Activated T-helper 2 cell treated with anti-CD3 and anti-CD28 coated beads, Interferon-gamma antibody, Interleukin-2, Interleukin-4, amounts not matched to agents 10 μg/mL and 5 μg/mL and 100 μg/mL, durations not matched to agents 14 hours and 24 hours and 36 hours (primary cell): ENCODE data around the gene GABRB3. TPM values are rescaled to one million over a fixed set of nuclear protein-coding genes. Genes with fewer than 3 reads are reported as not detected.

Experiments
- DNase-seq: peaks from one replicate; pipeline ENCODE4 v3.0.0; 2021; ENCODE audit warnings: low spot score
- H3K27ac Mint-ChIP-seq: one replicate; pipeline ENCODE4 v1.8.0; 2021; ENCODE audit warnings: mixed read lengths
- H3K27me3 Mint-ChIP-seq: one replicate; pipeline ENCODE4 v1.8.0; 2021; ENCODE audit warnings: low read depth, mixed read lengths
- H3K36me3 Mint-ChIP-seq: one replicate; pipeline ENCODE4 v1.8.0; 2021; ENCODE audit warnings: low read depth, mixed read lengths
- H3K4me1 Mint-ChIP-seq: one replicate; pipeline ENCODE4 v1.8.0; 2021; ENCODE audit warnings: low read depth, mixed read lengths
- H3K4me3 Mint-ChIP-seq: one replicate; pipeline ENCODE4 v1.8.0; 2021; ENCODE audit warnings: low read depth, mild to moderate bottlenecking, moderate library complexity, mixed read lengths
- H3K9me3 Mint-ChIP-seq: one replicate; pipeline ENCODE4 v1.8.0; 2021; ENCODE audit warnings: mixed read lengths
- intact Hi-C: fragments of 100-400 bp; cut with micrococcal nuclease; formaldehyde crosslinking; loops from one replicate; pipeline ENCODE4 v1.15.1; 2023
- total RNA-seq: library from RNA; stranded (reverse); gene quantifications from 2 replicates; pipeline ENCODE4 v1.2.3, GENCODE V29; 2022

Gene GABRB3
- total RNA-seq, 1 donor from 2014 or later = not detected

DNA sequence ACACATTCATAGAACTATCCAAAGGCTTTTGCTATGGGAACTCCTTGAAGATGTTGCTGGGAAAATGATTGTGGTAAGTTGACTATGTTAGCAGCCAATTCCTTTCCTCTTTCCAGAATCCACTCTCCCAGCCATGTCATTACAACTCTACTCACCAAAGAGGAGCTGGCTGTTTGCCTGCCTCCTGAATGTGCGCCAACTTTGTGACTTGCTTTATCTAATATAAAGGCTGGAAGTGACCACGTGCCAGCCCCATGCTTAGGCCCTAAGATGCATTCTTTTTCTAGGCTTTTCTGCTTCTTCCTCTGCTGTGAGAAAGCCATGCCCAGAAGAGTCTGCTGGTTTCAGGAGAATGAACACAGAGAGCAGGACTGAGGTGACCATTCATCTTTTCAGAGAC, 182.2 kb downstream of the GABRB3 start:
- intact Hi-C loops = no loop called here
- H3K9me3 Mint-ChIP-seq = peaks cover 57% of the 10 kb centered on the region
- H3K36me3 Mint-ChIP-seq = no peaks in the 10 kb centered on the region
- no peaks in the 10 kb centered on the region for H3K27me3 Mint-ChIP-seq
- DNase-seq = no peak
- H3K27ac Mint-ChIP-seq = no peak overlapping the region
- no peak overlapping the region for H3K4me3 Mint-ChIP-seq
- H3K4me1 Mint-ChIP-seq = no peaks in the 10 kb centered on the region

DNA sequence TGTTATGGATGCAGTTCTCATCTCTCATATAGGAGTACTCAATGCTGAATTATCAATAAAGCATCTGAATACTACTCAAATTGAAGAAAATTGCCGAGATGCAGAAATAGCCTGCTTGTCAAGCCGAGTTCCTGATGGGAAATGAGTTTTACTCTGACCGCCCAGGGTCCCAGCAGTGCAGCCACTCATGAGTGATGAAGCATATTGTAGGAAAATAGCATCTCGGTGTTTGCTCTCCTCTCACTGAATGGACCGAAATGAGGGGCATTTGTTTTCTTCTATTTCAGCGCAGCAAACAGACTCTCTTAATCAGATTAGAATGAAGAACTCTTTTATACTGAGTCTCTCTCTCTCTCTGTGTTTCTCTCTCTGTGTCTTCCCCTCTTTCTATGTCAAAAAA, 190.0 kb downstream of the GABRB3 start:
- Mint-ChIP-seq H3K27me3 (no peaks in the 10 kb centered on the region), H3K36me3 (no peaks in the 10 kb centered on the region), H3K4me3 (no peak overlapping the region), H3K9me3 (peaks cover 67% of the 10 kb centered on the region), H3K4me1 (no peaks in the 10 kb centered on the region), H3K27ac (no peak overlapping the region)
- DNase-seq = no peak
- intact Hi-C loops = no loop called here

DNA sequence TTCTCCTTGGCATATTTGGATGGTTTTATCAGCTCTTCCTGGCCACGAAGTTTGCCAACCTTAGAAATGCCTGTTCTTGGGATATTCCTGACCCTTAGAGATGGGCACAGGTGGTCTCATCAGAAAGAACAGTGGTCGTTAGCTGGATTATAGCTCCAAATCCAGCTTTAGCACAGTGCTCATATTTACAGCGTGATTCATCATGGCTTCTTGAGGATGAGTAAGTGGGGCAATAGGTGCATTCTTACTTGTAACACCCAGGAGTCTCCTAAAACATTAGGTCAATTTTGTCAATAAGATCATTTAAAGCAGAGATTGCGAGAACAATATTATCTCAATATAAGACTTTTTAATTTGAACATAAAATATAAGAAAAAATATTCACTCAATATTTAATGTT, 191.9 kb downstream of the GABRB3 start:
- Mint-ChIP-seq H3K4me3 (no peak overlapping the region), H3K4me1 (no peaks in the 10 kb centered on the region), H3K9me3 (peaks cover 61% of the 10 kb centered on the region), H3K36me3 (no peaks in the 10 kb centered on the region), H3K27me3 (no peaks in the 10 kb centered on the region), H3K27ac (no peak overlapping the region)
- intact Hi-C loops = no loop called here
- no peak for DNase-seq

DNA sequence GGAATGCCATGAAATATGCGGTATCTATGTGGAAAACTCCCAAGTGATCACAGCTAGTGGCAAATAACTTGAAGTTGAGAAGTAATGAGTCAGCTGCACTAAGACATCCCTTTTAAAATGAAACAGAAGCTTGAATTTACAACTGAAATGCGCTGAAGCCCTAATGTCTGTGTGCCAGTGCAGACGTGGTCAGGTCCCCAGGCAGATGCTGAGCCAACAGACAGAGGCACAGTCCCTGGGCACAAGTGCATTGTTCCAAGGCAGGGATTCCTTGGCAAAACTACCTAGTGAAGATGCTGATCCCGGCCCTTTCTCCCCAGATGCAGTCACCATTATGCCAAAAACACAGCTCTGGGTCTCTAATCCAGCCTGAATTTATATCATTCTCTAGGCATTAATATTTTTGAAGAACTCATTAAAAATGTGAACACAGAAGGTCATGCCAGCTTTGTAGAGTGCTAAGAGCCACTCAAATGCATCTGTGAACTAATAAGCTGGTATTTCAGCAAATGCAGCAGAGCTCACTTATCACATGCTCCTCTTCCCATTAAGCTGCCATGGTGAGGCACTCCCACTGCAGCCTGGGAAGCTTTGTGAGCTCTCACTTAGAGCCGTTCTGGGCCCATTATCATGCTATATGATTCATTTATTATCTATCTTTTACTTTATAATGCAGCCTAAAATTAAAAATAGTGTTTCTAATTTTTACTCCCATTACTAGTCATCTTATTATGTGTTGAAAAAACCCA, 200.1 kb downstream of the GABRB3 start:
- no peaks in the 10 kb centered on the region for H3K36me3 Mint-ChIP-seq
- H3K27me3 Mint-ChIP-seq = no peaks in the 10 kb centered on the region
- no peaks in the 10 kb centered on the region for H3K4me1 Mint-ChIP-seq
- no peak for DNase-seq
- intact Hi-C loops = no loop called here
- no peak overlapping the region for H3K4me3 Mint-ChIP-seq
- peaks cover 41% of the 10 kb centered on the region for H3K9me3 Mint-ChIP-seq
- H3K27ac Mint-ChIP-seq = no peak overlapping the region

DNA sequence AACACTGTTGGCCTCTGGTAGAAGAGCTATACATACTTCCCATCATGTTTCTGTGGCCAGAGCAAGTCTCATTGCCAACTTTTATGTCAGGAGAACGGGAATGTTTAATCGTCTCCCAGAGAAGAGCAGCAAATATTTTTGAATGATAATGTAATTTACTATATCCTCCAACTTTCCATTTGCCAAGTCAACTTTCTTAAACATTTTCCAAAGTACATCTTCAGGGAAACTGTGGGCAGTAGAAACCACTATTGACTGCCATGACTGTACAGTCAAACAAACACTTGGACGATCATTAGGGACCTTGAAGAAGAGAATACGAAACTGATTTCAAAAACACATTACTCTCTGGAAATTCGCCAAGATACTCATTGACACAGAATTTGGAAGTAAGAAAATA, 201.5 kb downstream of the GABRB3 start:
- no peak for DNase-seq
- no peaks in the 10 kb centered on the region for H3K36me3 Mint-ChIP-seq
- H3K27ac Mint-ChIP-seq = no peak overlapping the region
- H3K9me3 Mint-ChIP-seq = peaks cover 42% of the 10 kb centered on the region
- intact Hi-C loops = no loop called here
- no peaks in the 10 kb centered on the region for H3K4me1 Mint-ChIP-seq
- no peaks in the 10 kb centered on the region for H3K27me3 Mint-ChIP-seq
- H3K4me3 Mint-ChIP-seq = no peak overlapping the region

DNA sequence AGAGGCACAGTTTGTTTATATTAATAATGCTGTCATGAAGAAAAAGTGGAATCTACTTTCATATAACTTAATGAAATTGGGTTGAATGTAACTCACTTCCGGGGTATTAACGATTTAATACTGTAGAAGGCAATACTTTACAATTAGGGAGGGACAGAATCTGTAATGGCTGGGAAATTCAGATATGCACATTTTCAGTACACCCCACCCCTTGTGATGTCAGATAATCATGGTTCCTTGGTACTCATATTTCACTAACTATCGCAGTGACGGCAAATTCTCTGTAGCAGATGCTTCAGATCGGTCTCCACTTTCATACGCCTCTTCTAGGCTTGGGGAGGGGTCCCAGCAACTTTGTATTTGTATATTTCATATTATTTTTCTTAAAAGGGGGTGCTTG, 207.3 kb downstream of the GABRB3 start:
- no peaks in the 10 kb centered on the region for H3K36me3 Mint-ChIP-seq
- intact Hi-C loops = no loop called here
- H3K4me3 Mint-ChIP-seq = no peak overlapping the region
- H3K27me3 Mint-ChIP-seq = no peaks in the 10 kb centered on the region
- H3K9me3 Mint-ChIP-seq = peaks cover 34% of the 10 kb centered on the region
- H3K4me1 Mint-ChIP-seq = no peaks in the 10 kb centered on the region
- DNase-seq = no peak
- no peak overlapping the region for H3K27ac Mint-ChIP-seq

DNA sequence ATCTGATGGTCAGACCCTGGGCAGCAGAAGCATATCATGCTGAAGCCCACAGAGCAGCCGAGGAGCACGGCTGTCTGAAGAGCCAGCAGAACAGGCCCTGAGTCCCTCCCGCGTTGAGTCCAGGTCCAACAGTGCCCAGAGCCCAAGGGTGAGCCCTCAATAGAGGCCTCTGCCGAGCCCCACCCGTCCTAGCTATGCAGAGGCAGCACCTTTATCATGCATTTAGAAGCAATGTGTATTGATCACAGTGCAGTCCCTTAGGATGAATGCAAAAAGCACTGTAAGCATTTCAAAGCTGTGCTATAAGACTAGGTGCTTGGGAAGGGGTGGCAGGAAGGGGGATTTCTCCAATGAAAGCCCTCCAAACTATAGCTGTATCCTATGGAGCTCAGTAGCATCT, 208.5 kb downstream of the GABRB3 start:
- Mint-ChIP-seq H3K27ac (no peak overlapping the region), H3K4me3 (no peak overlapping the region), H3K9me3 (peaks cover 33% of the 10 kb centered on the region), H3K27me3 (no peaks in the 10 kb centered on the region), H3K36me3 (no peaks in the 10 kb centered on the region), H3K4me1 (no peaks in the 10 kb centered on the region)
- no peak for DNase-seq
- intact Hi-C loops = no loop called here

DNA sequence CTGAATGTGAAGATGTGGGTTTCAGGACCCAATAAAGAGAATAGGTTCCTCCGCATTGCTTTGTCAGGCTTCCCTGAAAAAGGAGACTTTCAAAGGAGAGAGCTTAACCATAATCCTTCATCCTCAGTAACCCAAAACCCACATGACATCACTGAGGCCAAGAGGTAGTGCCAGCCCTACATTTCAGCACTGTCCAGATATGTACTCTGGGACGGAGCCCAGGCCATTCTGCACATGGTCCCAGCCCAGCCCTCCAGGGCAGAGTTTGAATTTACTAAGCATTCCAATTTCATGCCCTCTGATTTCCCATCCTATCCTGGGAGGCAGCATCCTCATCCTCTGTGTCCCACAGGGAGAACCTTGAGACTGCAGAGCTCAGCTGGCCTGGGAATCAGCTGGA, 210.5 kb downstream of the GABRB3 start:
- H3K27me3 Mint-ChIP-seq = no peaks in the 10 kb centered on the region
- H3K36me3 Mint-ChIP-seq = no peaks in the 10 kb centered on the region
- DNase-seq = no peak
- no peaks in the 10 kb centered on the region for H3K4me1 Mint-ChIP-seq
- intact Hi-C loops = no loop called here
- peaks cover 27% of the 10 kb centered on the region for H3K9me3 Mint-ChIP-seq
- H3K27ac Mint-ChIP-seq = no peak overlapping the region
- no peak overlapping the region for H3K4me3 Mint-ChIP-seq

DNA sequence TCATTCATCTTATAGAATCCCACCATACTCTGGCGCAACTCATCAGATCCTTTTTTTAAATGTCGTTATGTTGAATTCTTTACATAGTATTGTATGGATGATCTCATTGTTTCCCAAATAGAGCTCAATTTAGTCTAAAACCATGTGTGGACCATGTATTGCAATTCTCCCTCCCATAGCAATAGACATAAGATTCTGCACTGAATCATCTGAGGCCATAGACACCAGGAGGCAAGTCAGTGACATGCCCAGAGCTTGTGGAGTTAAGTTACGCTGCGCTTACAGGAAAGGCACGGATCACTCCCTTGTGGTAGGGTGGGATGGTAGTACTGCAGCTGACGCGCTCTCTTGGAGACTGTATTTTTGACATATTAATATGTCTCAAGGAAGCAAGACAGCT, 211.0 kb downstream of the GABRB3 start:
- Mint-ChIP-seq H3K4me3 (no peak overlapping the region), H3K9me3 (peaks cover 26% of the 10 kb centered on the region), H3K4me1 (no peaks in the 10 kb centered on the region), H3K27me3 (no peaks in the 10 kb centered on the region), H3K36me3 (no peaks in the 10 kb centered on the region), H3K27ac (no peak overlapping the region)
- intact Hi-C loops = no loop called here
- DNase-seq = no peak

DNA sequence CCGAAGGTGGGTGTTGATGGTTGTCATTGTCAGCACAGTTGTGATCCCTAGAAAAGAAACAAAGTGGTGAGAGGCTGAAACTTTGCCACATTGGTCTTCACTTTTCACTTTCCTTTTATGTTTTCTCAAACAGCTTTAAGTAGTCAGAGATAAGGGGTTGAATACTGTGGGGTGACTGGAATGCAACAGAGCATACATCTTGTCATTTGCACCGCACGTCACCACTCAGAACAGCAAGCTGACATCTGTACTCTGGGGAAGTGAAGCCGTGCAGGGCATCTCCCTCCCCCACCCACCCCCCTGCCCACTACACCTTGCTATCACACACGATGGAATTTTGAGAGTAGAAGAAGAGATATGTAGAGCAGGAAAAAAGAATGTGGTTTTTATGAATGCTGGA, 211.7 kb downstream of the GABRB3 start:
- Mint-ChIP-seq H3K36me3 (no peaks in the 10 kb centered on the region), H3K27ac (no peak overlapping the region), H3K4me3 (no peak overlapping the region), H3K4me1 (no peaks in the 10 kb centered on the region), H3K9me3 (peaks cover 31% of the 10 kb centered on the region), H3K27me3 (no peaks in the 10 kb centered on the region)
- intact Hi-C loops = no loop called here
- DNase-seq = no peak

DNA sequence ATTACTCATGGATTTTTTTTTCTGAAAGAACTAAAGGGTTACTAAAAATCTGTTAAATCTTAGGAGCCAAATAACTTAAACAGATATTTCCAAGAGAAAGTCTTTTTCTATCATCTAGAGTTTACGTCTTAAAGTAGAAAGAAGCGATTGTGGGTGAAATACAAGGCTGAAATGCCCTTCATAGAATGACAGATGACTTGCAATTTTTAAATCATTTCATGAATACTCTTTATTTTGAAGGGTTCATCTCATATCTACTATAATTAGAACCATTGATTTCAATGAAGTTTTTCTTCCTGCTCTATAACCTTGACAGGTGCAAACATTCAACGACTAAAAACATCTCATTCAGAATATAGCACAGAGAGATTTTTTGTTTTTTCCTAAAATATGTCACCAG, 217.0 kb downstream of the GABRB3 start:
- Mint-ChIP-seq H3K36me3 (no peaks in the 10 kb centered on the region), H3K4me1 (no peaks in the 10 kb centered on the region)
- DNase-seq = no peak

DNA sequence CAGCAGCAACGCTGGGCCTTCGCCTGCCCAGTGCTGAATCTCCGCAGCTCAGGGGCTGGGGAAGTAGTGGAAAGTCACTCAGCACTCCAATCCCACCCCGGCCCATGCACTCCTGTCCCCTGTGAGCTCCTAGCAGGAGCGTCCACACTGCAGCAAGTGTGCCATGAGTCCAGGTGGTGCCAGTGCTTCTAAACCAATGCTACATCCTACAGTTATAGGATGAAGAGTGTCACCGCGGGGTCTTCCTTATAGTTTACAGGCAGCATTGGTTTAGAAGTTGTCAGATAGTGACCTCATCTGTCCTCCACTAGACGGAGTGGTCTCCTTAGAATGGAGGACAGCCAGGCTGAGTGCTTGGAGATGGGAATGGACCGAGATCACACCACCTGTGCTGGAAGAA, 221.4 kb downstream of the GABRB3 start:
- Mint-ChIP-seq H3K27me3 (no peaks in the 10 kb centered on the region), H3K27ac (no peak overlapping the region), H3K4me3 (no peak overlapping the region), H3K9me3 (peaks cover 60% of the 10 kb centered on the region), H3K36me3 (no peaks in the 10 kb centered on the region), H3K4me1 (no peaks in the 10 kb centered on the region)
- no peak for DNase-seq
- intact Hi-C loops = no loop called here

More for the DNA sequence above, 217.0 kb downstream of the GABRB3 start:
- H3K4me3 Mint-ChIP-seq = no peak overlapping the region
- intact Hi-C loops = no loop called here
- H3K27ac Mint-ChIP-seq = no peak overlapping the region
- H3K27me3 Mint-ChIP-seq = no peaks in the 10 kb centered on the region
- peaks cover 48% of the 10 kb centered on the region for H3K9me3 Mint-ChIP-seq

DNA sequence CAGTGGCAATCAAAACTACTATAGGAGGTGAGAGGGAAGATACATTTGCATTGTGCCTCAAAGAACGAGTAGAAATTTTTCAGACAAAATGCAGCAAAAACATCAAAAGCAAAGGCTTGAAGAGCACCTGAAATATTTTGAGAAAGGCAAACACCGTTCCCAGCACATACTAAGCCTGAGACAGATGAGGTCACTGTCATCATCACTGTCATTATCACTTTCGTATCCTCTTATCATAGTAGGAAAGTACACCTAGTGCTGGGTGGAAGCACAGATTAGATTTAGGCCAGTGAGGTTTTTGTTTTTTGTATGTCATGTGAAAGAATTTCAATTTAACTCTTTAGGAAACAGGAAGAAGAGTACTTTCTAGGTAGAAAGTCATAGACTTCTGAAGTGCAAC, 222.0 kb downstream of the GABRB3 start:
- H3K4me3 Mint-ChIP-seq = no peak overlapping the region
- no peaks in the 10 kb centered on the region for H3K4me1 Mint-ChIP-seq
- no peak overlapping the region for H3K27ac Mint-ChIP-seq
- no peak for DNase-seq
- H3K36me3 Mint-ChIP-seq = no peaks in the 10 kb centered on the region
- intact Hi-C loops = no loop called here
- H3K9me3 Mint-ChIP-seq = peaks cover 54% of the 10 kb centered on the region
- no peaks in the 10 kb centered on the region for H3K27me3 Mint-ChIP-seq

DNA sequence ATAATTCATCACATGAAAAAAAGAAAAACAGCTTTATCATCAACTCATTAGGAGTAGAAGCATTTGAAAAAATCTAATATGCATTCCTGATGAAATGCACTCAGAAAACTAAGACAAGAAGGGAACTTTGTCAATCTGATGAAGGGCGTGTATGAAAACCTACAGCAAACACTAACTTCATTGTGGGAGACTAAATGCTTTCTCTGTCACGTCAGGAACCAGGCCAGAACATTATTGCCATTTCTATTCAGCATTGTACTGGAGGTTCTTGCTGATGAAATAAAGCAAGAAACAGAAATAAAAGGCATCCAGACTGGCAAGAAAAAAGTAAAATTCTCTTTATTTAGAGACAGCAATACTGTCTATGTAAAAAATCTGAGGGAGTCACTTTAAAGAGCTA, 235.2 kb downstream of the GABRB3 start:
- H3K36me3 Mint-ChIP-seq = no peaks in the 10 kb centered on the region
- DNase-seq = no peak
- intact Hi-C loops = no loop called here
- no peaks in the 10 kb centered on the region for H3K4me1 Mint-ChIP-seq
- H3K27me3 Mint-ChIP-seq = no peaks in the 10 kb centered on the region
- H3K9me3 Mint-ChIP-seq = peaks cover 69% of the 10 kb centered on the region
- no peak overlapping the region for H3K27ac Mint-ChIP-seq
- no peak overlapping the region for H3K4me3 Mint-ChIP-seq
